Ovary (tissue), 3 donors: Measurements from ENCODE around the gene CCR6.

Experiments used
- CTCF ChIP-seq, 3 donors: fragments of 450-650 bp in 2 of 3; fragments of 200-600 bp in 1 of 3; IDR thresholded peaks; one replicate each; pipeline versions ENCODE4 v1.5.1 to v1.8.0; 2016 to 2022; ENCODE audit warnings: antibody characterized with exemption in 3 of 3, mild to moderate bottlenecking in 1 of 3
- EP300 ChIP-seq: sonication (generic); formaldehyde crosslinking; IDR thresholded peaks from one replicate; pipeline ENCODE4 v1.6.1; 2017; ENCODE audit warnings: antibody characterized with exemption
- POLR2A ChIP-seq: fragments of 450-650 bp; IDR thresholded peaks from one replicate; pipeline ENCODE4 v1.6.1; 2017; ENCODE audit warnings: antibody characterized with exemption, mild to moderate bottlenecking, moderate library complexity
- donor health status: DM: no; HTN: no; CAD: no.

GRCh38 chr6:167104388-167104787 is 18.5 kb upstream of the CCR6 start:
- TF ChIP-seq POLR2A (no peak), EP300 (no peak), CTCF (IDR thresholded peaks at IDR 0.05) (no peak)
